K562 (cell line): ENCODE data around the gene GLYATL1B. TPM values are rescaled to one million over a fixed set of nuclear protein-coding genes. Genes with fewer than 3 reads are reported as not detected.

Experiments used
- ARID4B ChIP-seq: sonication (generic); formaldehyde crosslinking; IDR thresholded peaks from 2 replicates; pipeline ENCODE4 v1.8.0; 2022; ENCODE audit warnings: mild to moderate bottlenecking, missing genetic modification reagents
- ERF ChIP-seq: fragments of 450-650 bp; formaldehyde crosslinking; IDR thresholded peaks from 2 replicates; pipeline ENCODE4 v1.4.0; 2020; ENCODE audit warnings: mild to moderate bottlenecking, mixed read lengths
- RAD21 ChIP-seq, 2 experiments: fragments of 250-450 bp in 1 of 2; fragments of 450-650 bp in 1 of 2; sonication (Bioruptor Pico) in 1 of 2; formaldehyde crosslinking in 1 of 2; IDR thresholded peaks in 1 of 2; conservative IDR thresholded peaks in 1 of 2; 2 replicates each; pipeline versions ENCODE4 v1.4.0 to v1.8.0; 2020 to 2022; ENCODE audit warnings: mild to moderate bottlenecking in 2 of 2, moderate library complexity in 1 of 2
- SAFB ChIP-seq: fragments of 200-400 bp; formaldehyde crosslinking; IDR thresholded peaks from 2 replicates; pipeline ENCODE4 v1.6.1; 2017; ENCODE audit warnings: low read depth, low read length, borderline replicate concordance
- ZBTB26 ChIP-seq: fragments of 450-650 bp; formaldehyde crosslinking; IDR thresholded peaks from 2 replicates; pipeline ENCODE4 v1.4.0; 2022; ENCODE audit warnings: missing genetic modification characterization
- polyA plus RNA-seq, 8 experiments: library from polyadenylated mRNA; depleted of rRNA in 4 of 8; stranded (reverse) in 5 of 8; unstranded in 3 of 8; fragments of >200 nt; fragmentation: Nextera tagmentation in 2 of 8; fragmentation: Illumina TruSeq in 1 of 8; extraction: Ambion mirVana in 2 of 8; extraction: Trizol in 1 of 8; gene quantifications; 2 replicates each; pipeline versions ENCODE4 v1.2.1 to v1.2.3, GENCODE V29; 2011 to 2014; ENCODE audit warnings: inconsistent platforms in 1 of 8, missing spikeins in 1 of 8
- total RNA-seq, 7 experiments: library from RNA; depleted of rRNA in 6 of 7; stranded (reverse); fragments of >200 nt in 6 of 7; fragmentation: Illumina TruSeq in 2 of 7; extraction: Trizol in 2 of 7; gene quantifications; 2 replicates each; pipeline versions ENCODE4 v1.2.1 to v1.2.3, GENCODE V29; 2011 to 2021; ENCODE audit warnings: low replicate concordance in 1 of 7
- TF ChIP-seq, protein P1 (sequence below): fragments of 250-450 bp; sonication (Bioruptor Pico); IDR thresholded peaks from 2 replicates; pipeline ENCODE4 v1.8.0; 2022; ENCODE audit warnings: moderate library complexity, mild to moderate bottlenecking, inconsistent platforms

GLYATL1B gene
- total and polyA plus RNA-seq, 9 of the 15 experiments (the other 6 are each of a cell fraction or from before 2014, with no cell fraction given), result not detected

GRCh38 chr11:59137190-59137589 lies 51.1 kb downstream of the GLYATL1B start (continued):
- TF ChIP-seq ARID4B (CRISPR knock-in tag) (no peak), RAD21 (CRISPR knock-in tag; conservative IDR thresholded peaks at IDR 0.05 in 1 of 2, IDR thresholded peaks at IDR 0.05 in 1 of 2) (no peak), ZBTB26 (CRISPR knock-in tag) (no peak), ERF (CRISPR knock-in tag) (no peak), SAFB (no peak)
- TF ChIP-seq, protein P1, sequence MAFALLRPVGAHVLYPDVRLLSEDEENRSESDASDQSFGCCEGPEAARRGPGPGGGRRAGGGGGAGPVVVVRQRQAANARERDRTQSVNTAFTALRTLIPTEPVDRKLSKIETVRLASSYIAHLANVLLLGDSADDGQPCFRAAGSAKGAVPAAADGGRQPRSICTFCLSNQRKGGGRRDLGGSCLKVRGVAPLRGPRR (CRISPR knock-in tag), result no peak
